HEK293 (cell line): ENCODE measurements around the gene LTBP1.

Experiments used
- CTCF ChIA-PET: fragments of 350-600 bp; formaldehyde crosslinking; extraction: SDS; loops from one replicate; lab custom pipeline; 2021; ENCODE audit warnings: antibody characterized with exemption; lab: Yijun Ruan, JAX
- POLR2A ChIA-PET: fragments of 300-600 bp; formaldehyde crosslinking; extraction: SDS; loops from one replicate; lab custom pipeline; 2020; ENCODE audit warnings: antibody characterized with exemption, inconsistent platforms; lab: Yijun Ruan, JAX
- H3K27ac ChIP-seq: fragments of 200-500 bp; sonication (Bioruptor generic); 2 replicates; pipeline ENCODE4 v1.5.1; 2014; ENCODE audit warnings: low read depth, low read length, control low read depth, inconsistent platforms; ENCODE audit errors: extremely low read depth
- H3K36me3 ChIP-seq, 2 experiments: fragments of 200-500 bp in 1 of 2; sonication (Bioruptor generic) in 1 of 2; 1 replicate in 1 of 2; 2 replicates in 1 of 2; pipeline ENCODE4 v1.5.1; 2014 to 2017; ENCODE audit warnings: inconsistent platforms in 2 of 2, low read length in 2 of 2; ENCODE audit not compliant: control insufficient read depth in 2 of 2, insufficient read depth in 1 of 2
- H3K4me1 ChIP-seq: fragments of 200-500 bp; sonication (Bioruptor generic); 2 replicates; pipeline ENCODE4 v1.5.1; 2014; ENCODE audit warnings: mild to moderate bottlenecking, low read length, inconsistent platforms; ENCODE audit not compliant: control insufficient read depth, insufficient read depth
- H3K4me3 ChIP-seq: 2 replicates; pipeline ENCODE4 v1.5.1; 2011; ENCODE audit warnings: low read depth, mild to moderate bottlenecking, control low read depth, low read length, moderate library complexity
- H3K9me3 ChIP-seq: fragments of 200-500 bp; sonication (Bioruptor generic); 2 replicates; pipeline ENCODE4 v1.5.1; 2014; ENCODE audit warnings: low read depth, low read length, inconsistent platforms; ENCODE audit not compliant: control insufficient read depth, insufficient read depth
- FEZF1 ChIP-seq: fragments of 450-650 bp; formaldehyde crosslinking; IDR thresholded peaks from 2 replicates; pipeline ENCODE4 v1.5.1; 2016; ENCODE audit warnings: missing biosample characterization, missing genetic modification characterization
- GLI4 ChIP-seq: fragments of 450-650 bp; formaldehyde crosslinking; IDR thresholded peaks from 2 replicates; pipeline ENCODE4 v1.5.1; 2016; ENCODE audit warnings: missing biosample characterization, missing genetic modification characterization
- GLIS2 ChIP-seq: fragments of 450-650 bp; formaldehyde crosslinking; IDR thresholded peaks from 2 replicates; pipeline ENCODE4 v1.5.1; 2016; ENCODE audit warnings: missing biosample characterization, missing genetic modification characterization
- OVOL3 ChIP-seq: fragments of 450-650 bp; formaldehyde crosslinking; IDR thresholded peaks from 2 replicates; pipeline ENCODE4 v1.5.1; 2016; ENCODE audit warnings: missing biosample characterization, missing genetic modification characterization
- SCRT2 ChIP-seq: fragments of 450-650 bp; formaldehyde crosslinking; IDR thresholded peaks from 2 replicates; pipeline ENCODE4 v1.5.1; 2016; ENCODE audit warnings: missing biosample characterization, missing genetic modification characterization
- SETDB1 ChIP-seq: IDR thresholded peaks from one replicate; pipeline ENCODE4 v1.6.1; 2017; ENCODE audit warnings: mild to moderate bottlenecking, low read length, moderate library complexity, mixed read lengths; ENCODE audit not compliant: insufficient read length
- SP2 ChIP-seq: fragments of 450-650 bp; formaldehyde crosslinking; IDR thresholded peaks from 2 replicates; pipeline ENCODE4 v1.5.1; 2016; ENCODE audit warnings: missing biosample characterization, missing genetic modification characterization
- TRIM28 ChIP-seq: IDR thresholded peaks from 2 replicates; pipeline ENCODE4 v1.6.1; 2011; ENCODE audit warnings: low read length, control low read depth, borderline replicate concordance
- ZBTB7A ChIP-seq: fragments of 450-650 bp; formaldehyde crosslinking; IDR thresholded peaks from 2 replicates; pipeline ENCODE4 v1.5.1; 2016; ENCODE audit warnings: low read depth, missing biosample characterization, missing genetic modification characterization
- ZEB2 ChIP-seq: fragments of 450-650 bp; formaldehyde crosslinking; IDR thresholded peaks from 2 replicates; pipeline ENCODE4 v1.5.1; 2016; ENCODE audit warnings: missing biosample characterization, missing genetic modification characterization
- ZNF138 ChIP-seq: fragments of 450-650 bp; formaldehyde crosslinking; IDR thresholded peaks from 2 replicates; pipeline ENCODE4 v1.5.1; 2016; ENCODE audit warnings: missing biosample characterization, missing genetic modification characterization, borderline replicate concordance
- ZNF169 ChIP-seq: fragments of 450-650 bp; formaldehyde crosslinking; IDR thresholded peaks from 2 replicates; pipeline ENCODE4 v1.5.1; 2016; ENCODE audit warnings: missing biosample characterization, missing genetic modification characterization
- ZNF175 ChIP-seq: fragments of 450-650 bp; formaldehyde crosslinking; IDR thresholded peaks from 2 replicates; pipeline ENCODE4 v1.5.1; 2016; ENCODE audit warnings: missing biosample characterization, missing genetic modification characterization
- ZNF211 ChIP-seq: fragments of 450-650 bp; formaldehyde crosslinking; IDR thresholded peaks from 2 replicates; pipeline ENCODE4 v1.5.1; 2016; ENCODE audit warnings: low read depth, missing biosample characterization, missing genetic modification characterization
- ZNF214 ChIP-seq: fragments of 450-650 bp; formaldehyde crosslinking; IDR thresholded peaks from 2 replicates; pipeline ENCODE4 v1.5.1; 2017; ENCODE audit warnings: missing biosample characterization, mild to moderate bottlenecking, missing genetic modification characterization, borderline replicate concordance
- ZNF223 ChIP-seq: fragments of 450-650 bp; formaldehyde crosslinking; IDR thresholded peaks from 2 replicates; pipeline ENCODE4 v1.5.1; 2016; ENCODE audit warnings: missing biosample characterization, missing genetic modification characterization
- ZNF239 ChIP-seq: fragments of 450-650 bp; formaldehyde crosslinking; IDR thresholded peaks from 2 replicates; pipeline ENCODE4 v1.5.1; 2016; ENCODE audit warnings: missing biosample characterization, missing genetic modification characterization
- ZNF366 ChIP-seq: fragments of 450-650 bp; formaldehyde crosslinking; conservative IDR thresholded peaks from 2 replicates; pipeline ENCODE4 v1.5.1; 2016; ENCODE audit warnings: missing biosample characterization, missing genetic modification characterization
- ZNF37A ChIP-seq: fragments of 450-650 bp; IDR thresholded peaks from 2 replicates; pipeline ENCODE4 v1.5.1; 2018; ENCODE audit warnings: missing biosample characterization, missing genetic modification characterization
- ZNF48 ChIP-seq: fragments of 450-650 bp; formaldehyde crosslinking; IDR thresholded peaks from 2 replicates; pipeline ENCODE4 v1.5.1; 2016; ENCODE audit warnings: missing biosample characterization, missing genetic modification characterization
- ZNF529 ChIP-seq: fragments of 450-650 bp; formaldehyde crosslinking; IDR thresholded peaks from 2 replicates; pipeline ENCODE4 v1.5.1; 2017; ENCODE audit warnings: missing genetic modification characterization, missing biosample characterization; ENCODE audit not compliant: insufficient replicate concordance
- ZNF548 ChIP-seq: fragments of 450-650 bp; formaldehyde crosslinking; IDR thresholded peaks from 2 replicates; pipeline ENCODE4 v1.5.1; 2016; ENCODE audit warnings: missing biosample characterization, missing genetic modification characterization
- ZNF600 ChIP-seq: fragments of 450-650 bp; formaldehyde crosslinking; IDR thresholded peaks from 2 replicates; pipeline ENCODE4 v1.5.1; 2016; ENCODE audit warnings: missing biosample characterization, missing genetic modification characterization
- ZNF626 ChIP-seq: fragments of 450-650 bp; sonication (Bioruptor Pico); formaldehyde crosslinking; IDR thresholded peaks from 2 replicates; pipeline ENCODE4 v1.5.1; 2018; ENCODE audit warnings: missing biosample characterization, missing genetic modification characterization, inconsistent platforms
- ZNF658 ChIP-seq: fragments of 450-650 bp; formaldehyde crosslinking; IDR thresholded peaks from 2 replicates; pipeline ENCODE4; 2016; ENCODE audit warnings: missing biosample characterization, missing genetic modification characterization
- ZNF660 ChIP-seq: fragments of 450-650 bp; IDR thresholded peaks from 2 replicates; pipeline ENCODE4 v1.5.1; 2018; ENCODE audit warnings: missing biosample characterization, mild to moderate bottlenecking, missing genetic modification characterization
- ZNF664 ChIP-seq: fragments of 450-650 bp; formaldehyde crosslinking; IDR thresholded peaks from 2 replicates; pipeline ENCODE4 v1.5.1; 2016; ENCODE audit warnings: missing biosample characterization, missing genetic modification characterization
- ZNF670 ChIP-seq: fragments of 450-650 bp; formaldehyde crosslinking; IDR thresholded peaks from 2 replicates; pipeline ENCODE4 v1.5.1; 2016; ENCODE audit warnings: missing biosample characterization, missing genetic modification characterization, low read depth
- ZNF837 ChIP-seq: fragments of 450-650 bp; formaldehyde crosslinking; IDR thresholded peaks from 2 replicates; pipeline ENCODE4 v1.5.1; 2016; ENCODE audit warnings: missing biosample characterization, missing genetic modification characterization
- TF ChIP-seq, protein P1 (sequence below): fragments of 450-650 bp; formaldehyde crosslinking; IDR thresholded peaks from 2 replicates; pipeline ENCODE4 v1.5.0; 2017; ENCODE audit warnings: missing biosample characterization, missing genetic modification characterization, borderline replicate concordance
- TF ChIP-seq, protein P2 (sequence below): fragments of 450-650 bp; formaldehyde crosslinking; IDR thresholded peaks from 2 replicates; pipeline ENCODE4 v1.5.1; 2016; ENCODE audit warnings: missing biosample characterization, missing genetic modification characterization
- TF ChIP-seq, protein P3 (sequence below): fragments of 450-650 bp; formaldehyde crosslinking; IDR thresholded peaks from 2 replicates; pipeline ENCODE4 v1.5.1; 2016; ENCODE audit warnings: missing biosample characterization, missing genetic modification characterization
- TF ChIP-seq, protein P4 (sequence below): fragments of 450-650 bp; formaldehyde crosslinking; IDR thresholded peaks from 2 replicates; pipeline ENCODE4 v1.5.1; 2016; ENCODE audit warnings: missing biosample characterization, missing genetic modification characterization

The LTBP1 gene

DNA sequence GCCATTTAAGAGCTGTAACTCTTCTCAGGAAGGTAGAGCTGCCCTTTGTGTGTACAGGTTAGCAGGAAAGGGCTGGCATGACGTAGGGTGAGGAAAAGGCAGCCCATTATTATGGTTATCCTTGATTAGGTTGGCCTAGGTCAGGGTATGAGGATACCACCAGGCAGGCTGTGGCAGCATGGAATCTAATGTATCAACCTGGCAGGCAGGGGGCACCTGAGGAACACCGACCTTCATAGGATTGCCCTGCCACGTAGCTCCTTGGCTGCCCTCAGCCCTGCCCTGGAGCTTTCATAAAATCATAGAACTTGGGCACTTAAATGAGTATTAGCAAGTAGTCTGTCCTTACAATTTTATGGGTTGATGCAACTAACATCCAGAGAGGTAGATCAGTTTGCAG lies 261.6 kb downstream of the LTBP1 start (continued):
- TF ChIP-seq, protein P1, sequence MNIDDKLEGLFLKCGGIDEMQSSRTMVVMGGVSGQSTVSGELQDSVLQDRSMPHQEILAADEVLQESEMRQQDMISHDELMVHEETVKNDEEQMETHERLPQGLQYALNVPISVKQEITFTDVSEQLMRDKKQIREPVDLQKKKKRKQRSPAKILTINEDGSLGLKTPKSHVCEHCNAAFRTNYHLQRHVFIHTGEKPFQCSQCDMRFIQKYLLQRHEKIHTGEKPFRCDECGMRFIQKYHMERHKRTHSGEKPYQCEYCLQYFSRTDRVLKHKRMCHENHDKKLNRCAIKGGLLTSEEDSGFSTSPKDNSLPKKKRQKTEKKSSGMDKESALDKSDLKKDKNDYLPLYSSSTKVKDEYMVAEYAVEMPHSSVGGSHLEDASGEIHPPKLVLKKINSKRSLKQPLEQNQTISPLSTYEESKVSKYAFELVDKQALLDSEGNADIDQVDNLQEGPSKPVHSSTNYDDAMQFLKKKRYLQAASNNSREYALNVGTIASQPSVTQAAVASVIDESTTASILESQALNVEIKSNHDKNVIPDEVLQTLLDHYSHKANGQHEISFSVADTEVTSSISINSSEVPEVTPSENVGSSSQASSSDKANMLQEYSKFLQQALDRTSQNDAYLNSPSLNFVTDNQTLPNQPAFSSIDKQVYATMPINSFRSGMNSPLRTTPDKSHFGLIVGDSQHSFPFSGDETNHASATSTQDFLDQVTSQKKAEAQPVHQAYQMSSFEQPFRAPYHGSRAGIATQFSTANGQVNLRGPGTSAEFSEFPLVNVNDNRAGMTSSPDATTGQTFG (tag by site-specific recombination): no peak
- TF ChIP-seq, protein P2, sequence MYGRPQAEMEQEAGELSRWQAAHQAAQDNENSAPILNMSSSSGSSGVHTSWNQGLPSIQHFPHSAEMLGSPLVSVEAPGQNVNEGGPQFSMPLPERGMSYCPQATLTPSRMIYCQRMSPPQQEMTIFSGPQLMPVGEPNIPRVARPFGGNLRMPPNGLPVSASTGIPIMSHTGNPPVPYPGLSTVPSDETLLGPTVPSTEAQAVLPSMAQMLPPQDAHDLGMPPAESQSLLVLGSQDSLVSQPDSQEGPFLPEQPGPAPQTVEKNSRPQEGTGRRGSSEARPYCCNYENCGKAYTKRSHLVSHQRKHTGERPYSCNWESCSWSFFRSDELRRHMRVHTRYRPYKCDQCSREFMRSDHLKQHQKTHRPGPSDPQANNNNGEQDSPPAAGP: no peak

DNA sequence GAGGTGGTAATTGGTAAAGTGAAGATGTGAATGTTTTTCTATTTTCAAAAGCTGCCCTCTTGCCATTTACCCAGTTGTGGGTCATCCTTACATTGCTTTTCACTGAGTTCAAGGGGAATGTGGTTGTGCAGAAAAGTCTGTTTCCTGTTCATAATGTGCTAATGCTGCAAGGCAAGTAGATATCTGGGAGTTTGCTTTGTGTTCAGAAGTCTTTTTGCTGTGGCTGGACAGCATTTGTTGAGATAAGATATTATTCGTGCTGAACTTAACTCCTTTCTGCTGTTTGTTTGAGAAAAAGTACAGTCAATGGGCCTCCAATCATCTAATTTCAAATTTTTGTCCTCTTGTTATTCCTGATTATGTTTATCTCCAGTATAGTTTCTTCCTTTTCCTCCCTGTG lies 263.2 kb downstream of the LTBP1 start:
- H3K9me3 ChIP-seq: no peaks in the 10 kb centered on the region
- H3K4me3 ChIP-seq: no peak overlapping the region
- H3K4me1 ChIP-seq: peaks cover 7% of the 10 kb centered on the region
- ChIA-PET POLR2A (interaction anchor here (0.6 kb wide), 1 partner anchor 168 kb away, joined by 3 read pairs; no protein-coding TSS in a partner anchor), CTCF (no interaction called here)
- no peak overlapping the region for H3K27ac ChIP-seq
- TF ChIP-seq OVOL3 (tag by site-specific recombination) (no peak), SP2 (tag by site-specific recombination) (no peak), ZNF600 (tag by site-specific recombination) (no peak), GLI4 (tag by site-specific recombination) (no peak), SETDB1 (no peak), ZNF138 (no peak), ZNF37A (tag by site-specific recombination) (no peak), ZNF366 (tag by site-specific recombination) (no peak), ZNF175 (tag by site-specific recombination) (no peak), ZNF529 (tag by site-specific recombination) (no peak), ZNF211 (no peak)
- TF ChIP-seq, protein P3, sequence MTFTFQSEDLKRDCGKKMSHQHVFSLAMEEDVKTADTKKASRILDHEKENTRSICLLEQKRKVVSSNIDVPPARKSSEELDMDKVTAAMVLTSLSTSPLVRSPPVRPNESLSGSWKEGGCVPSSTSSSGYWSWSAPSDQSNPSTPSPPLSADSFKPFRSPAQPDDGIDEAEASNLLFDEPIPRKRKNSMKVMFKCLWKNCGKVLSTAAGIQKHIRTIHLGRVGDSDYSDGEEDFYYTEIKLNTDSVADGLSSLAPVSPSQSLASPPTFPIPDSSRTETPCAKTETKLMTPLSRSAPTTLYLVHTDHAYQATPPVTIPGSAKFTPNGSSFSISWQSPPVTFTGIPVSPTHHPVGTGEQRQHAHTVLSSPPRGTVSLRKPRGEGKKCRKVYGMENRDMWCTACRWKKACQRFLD: no peak
- H3K36me3 ChIP-seq: no peaks in the 10 kb centered on the region

DNA sequence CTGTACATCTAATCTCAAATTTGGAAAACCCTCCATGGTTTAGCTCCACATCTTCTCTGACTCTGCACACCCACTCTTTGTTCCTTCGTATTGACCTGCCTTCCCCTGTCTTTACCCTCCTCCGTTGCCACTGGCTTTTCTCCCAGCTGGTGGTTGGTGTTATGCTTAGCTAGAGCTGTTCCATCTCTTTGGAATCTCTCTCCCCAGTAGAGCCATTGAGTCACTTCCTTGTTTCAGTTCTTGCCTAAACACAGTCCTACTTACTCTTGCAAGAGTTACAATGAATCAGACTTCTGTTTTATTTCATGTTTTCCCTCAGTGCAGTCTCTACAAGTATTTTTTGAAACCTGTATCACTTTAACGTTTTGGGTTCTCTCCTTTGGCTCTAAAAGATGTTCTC lies 263.9 kb downstream of the LTBP1 start:
- H3K36me3 ChIP-seq: no peaks in the 10 kb centered on the region
- ChIA-PET CTCF (no interaction called here), POLR2A (interaction anchor here (0.6 kb wide), 1 partner anchor 168 kb away, joined by 3 read pairs; no protein-coding TSS in a partner anchor)
- H3K27ac ChIP-seq: no peak overlapping the region
- no peaks in the 10 kb centered on the region for H3K9me3 ChIP-seq
- H3K4me3 ChIP-seq: no peak overlapping the region
- H3K4me1 ChIP-seq: peaks cover 7% of the 10 kb centered on the region
- TF ChIP-seq ZNF626 (tag by site-specific recombination) (no peak), ZNF660 (tag by site-specific recombination) (no peak), FEZF1 (no peak), ZNF239 (no peak), ZNF214 (no peak), SCRT2 (tag by site-specific recombination) (no peak), GLIS2 (tag by site-specific recombination) (no peak), ZNF548 (tag by site-specific recombination) (no peak), ZBTB7A (tag by site-specific recombination) (no peak), ZNF837 (no peak), ZNF169 (tag by site-specific recombination) (no peak), ZNF664 (no peak), ZNF670 (tag by site-specific recombination) (no peak), ZEB2 (no peak), TRIM28 (no peak), ZNF223 (tag by site-specific recombination) (no peak), ZNF48 (tag by site-specific recombination) (no peak), ZNF658 (tag by site-specific recombination) (no peak)
- TF ChIP-seq, protein P4, sequence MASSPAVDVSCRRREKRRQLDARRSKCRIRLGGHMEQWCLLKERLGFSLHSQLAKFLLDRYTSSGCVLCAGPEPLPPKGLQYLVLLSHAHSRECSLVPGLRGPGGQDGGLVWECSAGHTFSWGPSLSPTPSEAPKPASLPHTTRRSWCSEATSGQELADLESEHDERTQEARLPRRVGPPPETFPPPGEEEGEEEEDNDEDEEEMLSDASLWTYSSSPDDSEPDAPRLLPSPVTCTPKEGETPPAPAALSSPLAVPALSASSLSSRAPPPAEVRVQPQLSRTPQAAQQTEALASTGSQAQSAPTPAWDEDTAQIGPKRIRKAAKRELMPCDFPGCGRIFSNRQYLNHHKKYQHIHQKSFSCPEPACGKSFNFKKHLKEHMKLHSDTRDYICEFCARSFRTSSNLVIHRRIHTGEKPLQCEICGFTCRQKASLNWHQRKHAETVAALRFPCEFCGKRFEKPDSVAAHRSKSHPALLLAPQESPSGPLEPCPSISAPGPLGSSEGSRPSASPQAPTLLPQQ (tag by site-specific recombination): no peak
